ENCODE data around the gene HSBP1.

Gene HSBP1

GRCh38 chr16:83840060-83840617 lies 32.4 kb downstream of the HSBP1 start:
- no peak for DNase-seq

GRCh38 chr16:83842291-83842690 lies 34.5 kb downstream of the HSBP1 start:
- DNase-seq: no peak

GRCh38 chr16:83842756-83843507 lies 35.2 kb downstream of the HSBP1 start:
- DNase-seq: no peak

- no peak for DNase-seq
Measured at GRCh38 chr16:83843657-83844056, 35.9 kb downstream of the HSBP1 start.

GRCh38 chr16:83845263-83845662 lies 37.5 kb downstream of the HSBP1 start:
- no peak for DNase-seq

- DNase-seq: no peak
Measured at GRCh38 chr16:83847371-83848225, 39.8 kb downstream of the HSBP1 start.

DNA sequence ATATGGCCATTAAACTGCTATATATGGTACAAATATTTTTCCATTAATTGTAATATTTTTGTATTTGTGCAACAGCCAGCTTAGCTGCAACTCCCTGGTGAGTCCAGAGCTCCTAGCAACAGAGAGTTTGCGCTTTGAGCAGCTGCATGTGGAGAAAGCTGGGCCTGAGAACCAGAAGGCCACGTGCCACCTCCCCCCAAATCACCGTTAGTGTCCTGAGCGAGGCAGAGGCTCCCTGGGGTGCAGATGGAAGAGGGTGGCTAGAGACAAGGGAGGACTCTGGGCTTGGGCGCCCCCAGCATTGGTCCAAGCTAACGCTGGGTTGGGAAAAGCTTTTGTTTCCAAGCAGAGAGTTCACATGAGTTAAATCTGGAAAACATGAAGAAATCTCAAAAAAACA lies 41.6 kb downstream of the HSBP1 start:
- DNase-seq: no peak

DNA sequence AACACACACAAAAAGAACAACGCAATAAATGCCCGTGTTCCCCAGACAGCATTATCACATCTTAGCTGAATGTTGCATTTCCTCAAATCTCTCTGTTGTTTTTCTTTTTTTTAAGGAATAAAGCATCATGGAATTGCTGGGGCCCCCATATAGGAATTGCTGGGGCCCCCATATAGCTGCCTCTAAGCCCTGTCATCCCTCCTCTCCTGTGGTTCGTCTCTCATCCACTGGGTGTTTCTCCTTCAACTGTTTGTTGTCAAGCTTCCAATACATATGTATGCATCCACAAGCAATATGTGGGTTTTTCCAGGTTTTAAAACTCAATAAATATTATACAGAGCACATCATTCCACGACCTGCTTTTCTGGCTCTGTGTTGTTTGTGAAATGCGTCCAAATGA lies 43.2 kb downstream of the HSBP1 start:
- DNase-seq: no peak

DNA sequence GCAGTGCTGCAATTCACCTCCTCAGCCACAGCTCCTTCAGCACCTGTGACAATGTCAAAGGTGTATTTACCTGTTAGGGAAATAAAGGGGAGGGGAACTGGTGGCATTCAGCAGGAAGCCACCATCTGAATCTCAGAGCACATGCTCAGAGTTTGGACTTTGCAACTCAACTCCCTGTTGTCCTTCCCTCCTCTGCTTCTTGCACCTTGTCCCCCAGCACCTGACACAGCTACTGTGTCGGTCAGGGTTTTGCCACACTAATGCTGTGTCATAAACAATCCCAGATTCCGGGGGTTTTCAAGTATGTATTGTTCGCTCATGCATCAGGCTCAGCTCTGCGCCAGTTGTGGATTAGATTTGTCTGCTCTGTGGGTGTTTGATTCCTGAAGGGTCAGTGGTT lies 43.7 kb downstream of the HSBP1 start:
- no peak for DNase-seq

- no peak for DNase-seq
Measured at GRCh38 chr16:83852774-83853173, 45.0 kb downstream of the HSBP1 start.

GRCh38 chr16:83853834-83854233 lies 46.1 kb downstream of the HSBP1 start:
- no peak for DNase-seq

GRCh38 chr16:83854420-83854819 lies 46.6 kb downstream of the HSBP1 start:
- no peak for DNase-seq

GRCh38 chr16:83856792-83857191 lies 49.0 kb downstream of the HSBP1 start:
- DNase-seq: no peak

GRCh38 chr16:83859265-83859664 lies 51.5 kb downstream of the HSBP1 start:
- no peak for DNase-seq

DNA sequence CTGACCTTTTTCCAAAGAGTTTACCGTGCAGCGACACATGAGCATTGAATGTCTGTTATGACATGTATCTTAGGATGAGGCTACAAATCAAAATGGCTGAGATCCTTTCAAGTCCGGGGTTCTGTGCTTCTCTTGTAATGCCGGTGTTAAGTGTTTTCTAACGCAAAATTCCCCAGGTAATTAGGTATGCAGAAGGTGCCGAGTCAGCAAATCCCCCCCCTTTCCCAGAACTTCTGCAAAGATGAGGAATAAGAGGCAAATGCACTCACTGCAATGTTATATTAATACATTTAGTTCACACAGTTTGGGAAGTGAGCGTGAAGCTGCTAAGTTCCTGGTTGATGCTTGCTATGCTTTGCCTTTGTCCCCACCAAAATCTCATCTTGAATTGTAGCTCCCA lies 54.9 kb downstream of the HSBP1 start:
- no peak for DNase-seq

- DNase-seq: no peak
Measured at GRCh38 chr16:83863682-83864081, 55.9 kb downstream of the HSBP1 start.
